GM19452 (cell line): ENCODE data around the gene TTLL3.
"Not testable (repeated sequence)": the region's sequence is repeated elsewhere in the genome, so short reads cannot be mapped to it uniquely, and the experiment has no call there.

Experiments
- ATAC-seq: cut with Tn5 transposase; IDR thresholded peaks from one replicate; pipeline ENCODE4 v1.9.1; 2021; ENCODE audit not compliant: unreplicated experiment

Gene TTLL3

GRCh38 chr3:9809615-9810432 lies at the start of gene TTLL3:
Gene TTLL3 (plus strand): TSS chr3:9810262. CDS start chr3:9810662, 400 bp downstream.
- ATAC-seq, result peak; percentile 48

- no peak for ATAC-seq
These were observed 49.1 kb upstream of the TTLL3 start for GRCh38 chr3:9760779-9761505.

- no peak for ATAC-seq
These were observed 48.1 kb upstream of the TTLL3 start for GRCh38 chr3:9761919-9762318.

GRCh38 chr3:9762871-9763270 lies 47.2 kb upstream of the TTLL3 start:
- ATAC-seq, result no peak

- no peak for ATAC-seq
These were observed 44.2 kb upstream of the TTLL3 start for GRCh38 chr3:9765865-9766264.

GRCh38 chr3:9767418-9767817 lies 42.6 kb upstream of the TTLL3 start:
- no peak for ATAC-seq

GRCh38 chr3:9768141-9768775 lies 41.8 kb upstream of the TTLL3 start:
- no peak for ATAC-seq

- no peak for ATAC-seq
These were observed 41.0 kb upstream of the TTLL3 start for GRCh38 chr3:9769012-9769411.

GRCh38 chr3:9769426-9770275 lies 40.4 kb upstream of the TTLL3 start, which contains the start of gene CAMK1:
Gene CAMK1 (minus strand): TSS chr3:9769947. CDS start chr3:9767749, 2,198 bp downstream.
- peak; percentile 59 for ATAC-seq

- ATAC-seq, result no peak
These were observed 39.7 kb upstream of the TTLL3 start for GRCh38 chr3:9770276-9770812.

GRCh38 chr3:9771007-9771406 lies 39.1 kb upstream of the TTLL3 start:
- ATAC-seq, result not testable (repeated sequence)

GRCh38 chr3:9776896-9777693 lies 33.0 kb upstream of the TTLL3 start:
- ATAC-seq, result no peak

GRCh38 chr3:9777694-9778021 lies 32.4 kb upstream of the TTLL3 start:
- no peak for ATAC-seq

- no peak for ATAC-seq
These were observed 31.7 kb upstream of the TTLL3 start for GRCh38 chr3:9778143-9779074.

GRCh38 chr3:9779075-9779593 lies 30.9 kb upstream of the TTLL3 start:
- ATAC-seq, result no peak

- peak; percentile 59 for ATAC-seq
These were observed 30.2 kb upstream of the TTLL3 start for GRCh38 chr3:9779721-9780457.

GRCh38 chr3:9780458-9780812 lies 29.6 kb upstream of the TTLL3 start:
- no peak for ATAC-seq

- ATAC-seq, result no peak
These were observed 29.2 kb upstream of the TTLL3 start for GRCh38 chr3:9780910-9781309.
